Natural killer cell treated with Interleukin-12 subunit alpha and Interleukin-12 subunit beta and Interleukin-15 and Interleukin-18, amount 100 ng/mL, for 72 hours (primary cell): ENCODE data around the gene TCEAL1. TPM values are rescaled to one million over a fixed set of nuclear protein-coding genes. Genes with fewer than 3 reads are reported as not detected.
"Not testable (repeated sequence)": the region's sequence is repeated elsewhere in the genome, so short reads cannot be mapped to it uniquely, and the experiment has no call there.

Experiments used
- ATAC-seq, 2 donors: fragments of 150-1000 bp; cut with Tn5 transposase in 1 of 2; sonication (Bioruptor Pico), chemical (Tn5 transposase) in 1 of 2; 2 replicates each; pipeline ENCODE4 v1.10.0; 2021
- DNase-seq: peaks from one replicate; pipeline ENCODE4 v3.0.0; 2022; ENCODE audit warnings: low spot score
- H3K27ac Mint-ChIP-seq, 2 donors: 1 replicate in 1 of 2; 2 replicates in 1 of 2; pipeline ENCODE4 v1.8.0; 2022; ENCODE audit warnings: mixed read lengths in 2 of 2, mild to moderate bottlenecking in 1 of 2, moderate library complexity in 1 of 2
- H3K27me3 Mint-ChIP-seq, 2 donors: 1 replicate in 1 of 2; 2 replicates in 1 of 2; pipeline ENCODE4 v1.8.0; 2022; ENCODE audit warnings: mixed read lengths in 2 of 2
- H3K36me3 Mint-ChIP-seq: one replicate; pipeline ENCODE4 v1.8.0; 2022; ENCODE audit warnings: mixed read lengths
- H3K4me1 Mint-ChIP-seq, 2 donors: 1 replicate in 1 of 2; 2 replicates in 1 of 2; pipeline ENCODE4 v1.8.0; 2022; ENCODE audit warnings: low read depth in 2 of 2, mixed read lengths in 2 of 2, mild to moderate bottlenecking in 1 of 2
- H3K4me3 Mint-ChIP-seq: one replicate; pipeline ENCODE4 v1.8.0; 2022; ENCODE audit warnings: mixed read lengths
- H3K9me3 Mint-ChIP-seq: 2 replicates; pipeline ENCODE4 v1.8.0; 2022; ENCODE audit warnings: mixed read lengths
- total RNA-seq, 2 donors: library from RNA; stranded (reverse); gene quantifications; one replicate each; pipeline ENCODE4 v1.2.3, GENCODE V29; 2022

TCEAL1 gene
- total RNA-seq, 2 donors from 2014 or later, result 4.3 to 4.5 TPM

GRCh38 chrX:103615781-103616371, 12.9 kb upstream of the TCEAL1 start:
- Mint-ChIP-seq H3K4me3 (no peak overlapping the region), H3K36me3 (no peaks in the 10 kb centered on the region), H3K27ac (no peak overlapping the region), H3K9me3 (no peaks in the 10 kb centered on the region), H3K4me1 (no peaks in the 10 kb centered on the region), H3K27me3 (peaks cover 0 to 4% of the 10 kb centered on the region in 2 donors)
- no peak for DNase-seq
- ATAC-seq, result no peak

DNA sequence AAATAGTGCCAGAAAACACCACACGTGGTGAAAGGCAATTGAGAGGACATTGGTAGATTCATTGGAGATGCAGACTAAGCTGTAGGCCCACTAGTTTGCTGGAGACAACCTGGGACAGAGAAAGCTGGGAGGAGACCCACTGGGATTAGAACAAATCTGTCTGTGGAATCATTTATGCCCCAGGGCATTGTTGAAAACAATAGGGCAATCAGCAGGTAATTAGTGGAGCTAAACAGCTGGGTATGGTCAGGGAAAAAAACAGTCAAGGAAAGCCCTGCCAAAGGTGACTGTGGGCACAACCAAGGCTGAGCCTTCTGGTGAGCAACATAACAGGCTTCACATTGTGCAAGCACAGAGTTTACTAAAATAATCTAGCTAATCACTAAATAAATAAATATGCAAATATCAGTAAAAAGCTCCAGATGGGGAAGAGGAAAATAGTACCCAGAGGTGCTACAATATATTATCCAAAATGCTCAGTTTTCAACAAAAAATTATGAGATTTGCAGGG, 12.0 kb upstream of the TCEAL1 start:
- DNase-seq, result no peak
- Mint-ChIP-seq H3K27ac (no peak overlapping the region), H3K27me3 (peaks cover 0 to 4% of the 10 kb centered on the region in 2 donors), H3K4me3 (no peak overlapping the region), H3K36me3 (no peaks in the 10 kb centered on the region), H3K9me3 (no peaks in the 10 kb centered on the region), H3K4me1 (no peaks in the 10 kb centered on the region)
- no peak for ATAC-seq

DNA sequence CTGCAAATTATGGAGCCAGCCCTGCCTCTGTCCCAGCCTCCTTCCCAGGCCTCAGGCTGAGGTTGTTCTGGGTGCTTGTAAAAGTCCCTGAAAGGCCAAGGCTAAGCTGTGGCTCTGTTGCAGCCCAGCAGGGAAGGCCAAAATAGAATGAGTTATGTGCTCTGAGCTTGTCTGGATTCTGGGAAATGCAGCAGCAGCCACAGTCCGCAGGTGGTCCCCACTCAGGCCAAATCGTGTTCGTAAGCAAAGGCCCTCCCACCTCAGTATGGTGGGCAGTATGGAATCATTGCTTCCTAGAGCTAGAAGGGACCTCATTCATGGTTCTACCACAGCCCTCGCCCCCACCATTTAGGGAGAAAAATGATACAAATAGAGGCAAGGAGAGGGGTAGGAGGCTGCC, 4.7 kb upstream of the TCEAL1 start:
- Mint-ChIP-seq H3K27ac (no peak overlapping the region), H3K27me3 (peaks cover 0 to 6% of the 10 kb centered on the region in 2 donors), H3K9me3 (no peaks in the 10 kb centered on the region), H3K4me1 (peaks cover 5 to 8% of the 10 kb centered on the region in 2 donors), H3K36me3 (no peaks in the 10 kb centered on the region), H3K4me3 (no peak overlapping the region)
- DNase-seq (no peak), ATAC-seq (no peak)

DNA sequence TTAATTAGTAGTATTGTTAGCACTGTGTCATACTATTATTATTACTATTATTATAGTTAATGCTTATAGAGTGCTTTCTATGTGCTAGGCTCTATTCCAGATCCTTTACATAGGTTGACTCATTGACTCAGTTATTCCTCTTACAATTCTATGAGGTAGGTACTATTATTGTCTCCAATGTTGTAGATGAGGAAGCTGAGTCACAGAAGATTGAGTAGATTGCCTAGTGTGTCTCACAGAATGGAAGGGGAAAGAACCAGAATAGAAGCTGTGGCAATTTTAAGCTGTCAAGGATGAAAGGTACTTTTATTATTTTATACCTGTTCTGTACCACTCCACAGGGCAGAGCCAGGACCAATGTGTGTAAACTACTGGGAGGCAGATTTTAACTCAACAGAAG, 1.9 kb upstream of the TCEAL1 start:
- DNase-seq (no peak), ATAC-seq (no peak)
- Mint-ChIP-seq H3K4me1 (peaks cover 14 to 17% of the 10 kb centered on the region in 2 donors), H3K27ac (no peak overlapping the region), H3K4me3 (no peak overlapping the region), H3K9me3 (no peaks in the 10 kb centered on the region), H3K27me3 (peaks cover 0 to 6% of the 10 kb centered on the region in 2 donors), H3K36me3 (no peaks in the 10 kb centered on the region)

- no peaks in the 10 kb centered on the region for H3K9me3 Mint-ChIP-seq
- peaks cover 14 to 17% of the 10 kb centered on the region in 2 donors for H3K4me1 Mint-ChIP-seq
- peak overlapping the region; percentile 11 to 73 for H3K27ac Mint-ChIP-seq
- H3K4me3 Mint-ChIP-seq, result peak overlapping the region; percentile 95
- ATAC-seq (peak; percentile 69 to 71), DNase-seq (no peak)
- no peaks in the 10 kb centered on the region for H3K36me3 Mint-ChIP-seq
- peaks cover 0 to 6% of the 10 kb centered on the region in 2 donors for H3K27me3 Mint-ChIP-seq
Observed at GRCh38 chrX:103629318-103630170, 769 bp downstream of the TCEAL1 start.

DNA sequence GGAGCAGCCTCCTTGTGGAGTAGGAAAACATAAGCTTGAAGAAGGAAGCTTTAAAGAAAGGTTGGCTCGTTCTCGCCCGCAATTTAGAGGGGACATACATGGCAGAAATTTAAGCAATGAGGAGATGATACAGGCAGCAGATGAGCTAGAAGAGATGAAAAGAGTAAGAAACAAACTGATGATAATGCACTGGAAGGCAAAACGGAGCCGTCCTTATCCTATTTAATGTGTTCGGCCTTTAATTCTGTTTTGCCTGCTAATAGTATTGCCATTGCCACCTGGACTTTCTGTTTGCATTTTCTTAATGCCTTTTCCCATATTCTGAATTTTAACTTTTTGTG, 1.4 kb downstream of the TCEAL1 start:
- no peak for ATAC-seq
- H3K27me3 Mint-ChIP-seq, result peaks cover 0 to 6% of the 10 kb centered on the region in 2 donors
- no peak for DNase-seq
- peak overlapping the region; percentile 95 for H3K4me3 Mint-ChIP-seq
- H3K9me3 Mint-ChIP-seq, result no peaks in the 10 kb centered on the region
- peaks cover 14 to 17% of the 10 kb centered on the region in 2 donors for H3K4me1 Mint-ChIP-seq
- H3K27ac Mint-ChIP-seq, result peak overlapping the region; percentile 11 to 73
- H3K36me3 Mint-ChIP-seq, result no peaks in the 10 kb centered on the region

- Mint-ChIP-seq H3K4me1 (peaks cover 14 to 17% of the 10 kb centered on the region in 2 donors), H3K9me3 (no peaks in the 10 kb centered on the region), H3K27ac (no peak overlapping the region), H3K27me3 (peaks cover 0 to 6% of the 10 kb centered on the region in 2 donors), H3K36me3 (no peaks in the 10 kb centered on the region), H3K4me3 (no peak overlapping the region)
- DNase-seq, result no peak
- no peak for ATAC-seq
Observed at GRCh38 chrX:103631145-103631544, 2.4 kb downstream of the TCEAL1 start.

DNA sequence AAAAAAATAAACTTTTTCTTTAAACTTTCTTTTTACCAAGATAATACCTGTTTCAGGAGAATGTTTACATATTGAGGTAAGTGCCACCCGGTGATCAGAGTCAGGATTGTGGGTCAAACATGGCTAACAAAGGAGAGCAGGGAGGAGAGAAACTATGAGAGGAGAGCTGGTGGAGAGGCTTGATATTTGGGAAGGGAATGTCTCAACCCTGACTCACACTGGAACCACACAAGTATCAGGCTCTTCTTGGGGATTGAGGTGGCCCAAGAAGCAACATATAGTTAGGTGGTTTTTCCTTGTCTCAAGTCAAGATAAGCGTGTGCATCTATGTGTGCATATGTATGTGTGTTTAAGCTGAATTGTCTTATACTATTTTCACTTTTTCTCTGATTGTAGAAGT, 6.7 kb downstream of the TCEAL1 start:
- H3K27me3 Mint-ChIP-seq, result no peaks in the 10 kb centered on the region
- no peaks in the 10 kb centered on the region for H3K4me1 Mint-ChIP-seq
- no peaks in the 10 kb centered on the region for H3K36me3 Mint-ChIP-seq
- H3K27ac Mint-ChIP-seq, result no peak overlapping the region
- H3K4me3 Mint-ChIP-seq, result no peak overlapping the region
- no peak for DNase-seq
- ATAC-seq, result no peak
- no peaks in the 10 kb centered on the region for H3K9me3 Mint-ChIP-seq

- peaks cover 0 to 3% of the 10 kb centered on the region in 2 donors for H3K27me3 Mint-ChIP-seq
- no peaks in the 10 kb centered on the region for H3K36me3 Mint-ChIP-seq
- no peak for ATAC-seq
- no peak for DNase-seq
- H3K4me1 Mint-ChIP-seq, result no peaks in the 10 kb centered on the region
- no peaks in the 10 kb centered on the region for H3K9me3 Mint-ChIP-seq
- H3K4me3 Mint-ChIP-seq, result no peak overlapping the region
- H3K27ac Mint-ChIP-seq, result no peak overlapping the region
Observed at GRCh38 chrX:103637604-103638338, 9.0 kb downstream of the TCEAL1 start.

GRCh38 chrX:103638479-103639346, 9.9 kb downstream of the TCEAL1 start:
- H3K4me1 Mint-ChIP-seq, H3K9me3 Mint-ChIP-seq, H3K27ac Mint-ChIP-seq, H3K36me3 Mint-ChIP-seq, H3K4me3 Mint-ChIP-seq, H3K27me3 Mint-ChIP-seq, DNase-seq: not testable (repeated sequence)
- peak in 1 of 2 donors; percentile 32 for ATAC-seq

GRCh38 chrX:103640401-103641155, 11.8 kb downstream of the TCEAL1 start:
- Mint-ChIP-seq H3K36me3 (no peaks in the 10 kb centered on the region), H3K4me3 (no peak overlapping the region)

DNA sequence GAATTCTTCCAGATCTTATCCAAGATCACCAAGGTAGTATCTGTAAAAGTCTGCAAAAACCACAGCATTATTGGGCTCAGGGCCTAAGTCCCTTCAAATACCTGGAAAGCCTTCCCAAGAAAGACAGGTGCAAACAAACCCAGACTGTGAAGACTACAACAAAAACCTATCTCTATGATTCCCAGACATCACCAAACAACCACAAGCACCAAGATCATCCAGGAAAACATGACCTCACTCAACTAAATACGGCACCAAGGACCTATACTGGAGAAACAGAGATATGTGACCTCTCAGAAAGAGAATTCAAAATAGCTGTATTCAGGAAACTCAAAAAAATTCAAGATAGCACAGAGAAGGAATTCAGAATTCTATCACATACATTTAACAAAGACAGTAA, 15.3 kb downstream of the TCEAL1 start:
- H3K9me3 Mint-ChIP-seq, result no peaks in the 10 kb centered on the region
- H3K4me1 Mint-ChIP-seq, result no peaks in the 10 kb centered on the region
- H3K27me3 Mint-ChIP-seq, result peaks cover 20 to 44% of the 10 kb centered on the region in 2 donors
- DNase-seq (no peak), ATAC-seq (no peak)
- H3K27ac Mint-ChIP-seq, result no peak overlapping the region
- no peaks in the 10 kb centered on the region for H3K36me3 Mint-ChIP-seq
- no peak overlapping the region for H3K4me3 Mint-ChIP-seq

More at GRCh38 chrX:103640401-103641155, 11.8 kb downstream of the TCEAL1 start:
- ATAC-seq, result no peak
- DNase-seq, result no peak
- no peaks in the 10 kb centered on the region for H3K9me3 Mint-ChIP-seq
- H3K27ac Mint-ChIP-seq, result no peak overlapping the region
- peaks cover 14 to 19% of the 10 kb centered on the region in 2 donors for H3K27me3 Mint-ChIP-seq
- H3K4me1 Mint-ChIP-seq, result no peaks in the 10 kb centered on the region
